ENCODE measurements around the gene TMEM183A.
"Not testable (repeated sequence)": the region's sequence is repeated elsewhere in the genome, so short reads cannot be mapped to it uniquely, and the experiment has no call there.

The TMEM183A gene

GRCh38 chr1:202987255-202987654, 19.9 kb upstream of the TMEM183A start:
- DNase-seq (ENCODE audit: low read depth in 1 of 2, low spot score in 1 of 2): no peak

GRCh38 chr1:202987922-202988583, 19.1 kb upstream of the TMEM183A start:
- no peak for DNase-seq (ENCODE audit: low read depth in 1 of 2, low spot score in 1 of 2)

DNA sequence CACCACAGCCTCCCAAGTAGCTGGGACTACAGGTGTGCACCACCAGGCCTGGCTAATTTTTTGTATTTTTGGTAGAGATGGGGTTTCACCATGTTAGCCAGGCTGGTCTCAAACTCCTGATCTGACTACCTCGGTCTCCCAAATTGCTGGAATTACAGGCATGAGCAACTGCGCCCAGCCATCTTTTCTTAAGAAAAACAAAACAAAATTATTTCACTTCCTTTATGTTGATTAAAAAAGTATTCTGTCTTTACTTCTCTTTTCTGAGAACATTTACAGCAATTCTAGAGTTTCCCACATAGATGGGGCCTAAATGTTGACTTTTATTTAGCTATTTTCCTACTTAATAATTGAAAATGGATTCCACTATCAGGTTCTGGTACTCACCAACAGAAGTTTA, 17.3 kb upstream of the TMEM183A start:
- no peak for DNase-seq (ENCODE audit: low read depth in 1 of 2, low spot score in 1 of 2)

- no peak for DNase-seq (ENCODE audit: low read depth in 1 of 2, low spot score in 1 of 2)
Measured at GRCh38 chr1:202991112-202991511, 16.1 kb upstream of the TMEM183A start.

- no peak for DNase-seq (ENCODE audit: low read depth in 1 of 2, low spot score in 1 of 2)
Measured at GRCh38 chr1:202994756-202995155, 12.4 kb upstream of the TMEM183A start.

DNA sequence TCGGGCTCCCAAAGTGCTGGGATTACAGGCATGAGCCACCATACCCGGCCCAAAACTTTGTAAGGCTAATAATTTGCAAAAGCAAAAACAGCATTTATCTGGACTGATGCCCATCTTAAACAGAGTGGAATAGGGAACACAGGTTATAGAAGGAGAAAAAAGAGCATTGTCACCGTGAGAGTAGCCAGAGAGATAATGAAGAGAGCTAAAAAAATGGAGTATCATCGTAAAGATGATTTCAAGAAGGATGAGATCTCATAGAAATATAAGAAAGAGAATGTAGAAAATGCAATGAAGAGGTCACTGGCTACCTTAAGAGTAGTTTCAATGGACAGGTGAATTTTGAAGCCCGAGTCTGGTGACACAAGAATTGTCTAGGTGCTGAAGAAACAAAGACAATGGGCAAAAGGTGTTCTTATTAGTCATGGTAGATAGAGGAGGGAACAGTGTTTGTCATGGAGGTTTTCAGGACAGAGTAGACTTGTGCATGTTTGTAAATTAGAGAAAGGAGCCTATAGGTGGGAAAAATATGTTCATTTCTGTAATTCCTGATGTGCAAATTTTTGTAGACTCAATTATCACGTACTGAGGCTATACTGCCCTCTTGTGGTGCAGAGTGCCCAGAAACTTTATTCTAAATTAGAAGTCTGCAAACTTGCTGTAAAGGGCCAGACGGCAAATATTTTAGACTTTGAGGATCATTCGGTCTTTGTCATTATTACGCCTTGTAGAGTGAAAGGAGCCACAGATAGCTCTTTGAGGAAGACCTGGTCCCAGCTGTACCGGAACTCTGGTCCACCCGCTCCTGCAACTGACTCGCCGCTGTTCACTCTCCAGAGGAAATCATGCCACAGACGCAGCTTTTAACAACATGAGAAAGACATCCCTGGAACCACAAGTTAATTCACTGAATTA, 8.1 kb upstream of the TMEM183A start:
- peak in 1 of 2 donors; percentile 22 for DNase-seq (ENCODE audit: low read depth in 1 of 2, low spot score in 1 of 2)

- no peak for DNase-seq (ENCODE audit: low read depth in 1 of 2, low spot score in 1 of 2)
Measured at GRCh38 chr1:203000217-203000944, 6.8 kb upstream of the TMEM183A start.

- DNase-seq (ENCODE audit: low read depth in 1 of 2, low spot score in 1 of 2): no peak
Measured at GRCh38 chr1:203001986-203002385, 5.2 kb upstream of the TMEM183A start.

GRCh38 chr1:203002951-203003350, 4.2 kb upstream of the TMEM183A start:
- no peak for DNase-seq (ENCODE audit: low read depth in 1 of 2, low spot score in 1 of 2)

GRCh38 chr1:203005395-203006142, 1.6 kb upstream of the TMEM183A start:
- DNase-seq (ENCODE audit: low read depth in 1 of 2, low spot score in 1 of 2): not testable (repeated sequence)

DNA sequence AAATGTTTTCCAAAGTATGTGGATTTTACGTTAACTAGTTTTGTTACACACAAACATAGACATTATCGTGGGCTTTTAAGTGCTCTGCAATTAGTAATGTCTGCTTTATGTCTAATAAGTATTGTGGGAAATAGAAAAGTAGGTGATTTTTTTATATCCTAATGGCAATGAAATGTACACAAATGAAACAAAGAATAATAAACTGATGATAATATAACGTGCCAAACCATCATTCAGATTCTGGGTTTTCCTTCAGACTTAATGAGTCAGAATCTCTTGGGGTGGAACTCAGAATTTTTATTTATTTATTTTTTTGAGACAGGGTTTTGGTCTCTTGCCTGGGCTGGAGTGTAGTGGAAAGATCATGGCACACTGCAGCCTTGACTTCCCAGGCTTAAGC, 2.0 kb downstream of the TMEM183A start:
- no peak for DNase-seq (ENCODE audit: low read depth in 1 of 2, low spot score in 1 of 2)

DNA sequence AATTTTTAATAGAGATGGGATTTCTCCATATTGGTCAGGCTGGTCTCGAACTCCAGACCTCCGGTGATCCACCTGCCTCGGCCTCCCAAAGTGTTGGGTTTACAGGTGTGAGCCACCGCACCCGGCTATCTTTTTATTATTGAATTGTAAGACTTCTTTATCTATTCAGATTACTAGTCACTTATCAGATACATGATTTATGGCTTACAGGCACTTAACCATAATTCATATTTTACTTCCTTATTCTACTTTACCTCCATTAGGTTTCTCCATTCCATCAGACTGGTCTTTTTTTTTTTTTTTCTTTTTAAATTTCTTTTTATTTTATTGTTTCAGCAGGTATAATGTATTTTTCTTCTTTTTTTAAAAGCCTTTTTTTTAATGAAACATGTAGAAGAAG, 4.4 kb downstream of the TMEM183A start:
- DNase-seq (ENCODE audit: low read depth in 1 of 2, low spot score in 1 of 2): no peak

DNA sequence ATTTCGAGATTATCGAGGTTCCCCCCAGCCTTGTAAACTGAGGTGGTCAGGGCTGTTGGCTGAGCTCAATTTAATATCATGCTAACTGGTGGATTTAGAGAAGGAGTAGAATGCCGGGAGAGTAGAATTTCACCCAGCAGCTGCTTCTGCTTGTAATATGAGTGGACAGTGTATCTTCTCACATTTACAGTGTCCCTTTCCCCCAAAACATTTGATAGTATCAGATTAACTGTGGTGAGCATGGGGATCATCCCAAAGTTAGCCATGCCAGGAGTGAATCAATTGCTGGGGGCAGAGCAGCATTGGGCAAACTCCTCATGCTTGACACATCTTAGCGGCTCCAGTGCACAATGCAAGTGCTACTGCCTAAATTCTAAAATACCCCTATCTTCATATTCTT, 9.9 kb downstream of the TMEM183A start:
- DNase-seq (ENCODE audit: low read depth in 1 of 2, low spot score in 1 of 2): no peak

GRCh38 chr1:203017692-203018091, 10.5 kb downstream of the TMEM183A start:
- DNase-seq (ENCODE audit: low read depth in 1 of 2, low spot score in 1 of 2): no peak

GRCh38 chr1:203022855-203023254, 15.7 kb downstream of the TMEM183A start:
- not testable (repeated sequence) for DNase-seq (ENCODE audit: low read depth in 1 of 2, low spot score in 1 of 2)

- DNase-seq (ENCODE audit: low read depth in 1 of 2, low spot score in 1 of 2): no peak
Measured at GRCh38 chr1:203025686-203026030, 18.5 kb downstream of the TMEM183A start.

DNA sequence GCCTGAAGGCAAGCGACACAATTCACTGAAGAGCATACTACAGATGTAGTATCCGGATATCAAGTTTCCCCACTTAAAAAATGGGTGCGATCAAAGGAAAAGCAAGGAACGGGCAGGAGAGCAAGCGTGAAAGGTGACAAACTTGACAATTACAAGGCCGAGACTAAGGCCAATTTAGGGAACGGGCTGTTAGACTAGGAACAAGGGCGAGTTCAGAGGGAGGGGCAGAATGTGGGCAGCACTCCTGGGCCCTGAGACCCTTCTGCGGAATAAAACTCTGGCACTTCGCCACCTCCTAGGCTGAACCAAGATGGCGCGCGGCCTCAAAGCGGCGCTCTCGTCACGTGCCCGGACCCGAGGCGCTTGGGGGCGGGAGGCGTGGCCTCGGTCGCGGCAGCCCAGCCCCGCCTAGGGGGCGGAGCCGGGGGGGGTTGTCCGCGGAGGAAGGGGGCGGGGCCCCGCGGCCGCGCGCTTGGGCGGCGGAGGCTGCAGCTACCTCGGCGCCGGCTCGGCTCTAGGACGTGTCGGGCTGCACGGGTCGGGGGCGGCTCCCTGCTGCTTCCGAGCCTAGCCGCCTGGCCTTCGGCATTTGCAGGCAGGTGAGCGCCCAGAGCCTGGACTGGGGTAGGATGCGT, 19.0 kb downstream of the TMEM183A start, which contains the start of gene PPFIA4:
TSS of gene PPFIA4 (plus strand) at position 461 of the 635 bp plus-strand sequence. CDS start 12,518 bp downstream, outside the sequence.
- DNase-seq (ENCODE audit: low read depth in 1 of 2, low spot score in 1 of 2): peak; percentile 64 to 81

GRCh38 chr1:203026666-203027663, 19.8 kb downstream of the TMEM183A start:
- DNase-seq (ENCODE audit: low read depth in 1 of 2, low spot score in 1 of 2): no peak

- no peak for DNase-seq (ENCODE audit: low read depth in 1 of 2, low spot score in 1 of 2)
Measured at GRCh38 chr1:203028067-203028783, 21.1 kb downstream of the TMEM183A start.

Data from activated T-helper 1 cell treated with anti-CD3 and anti-CD28 coated beads, Interleukin-2, amount 50 U/mL, for 16 hours (primary cell).